GM18508 (cell line): ENCODE results near the gene PRTFDC1.
"Not testable (repeated sequence)": the region's sequence is repeated elsewhere in the genome, so short reads cannot be mapped to it uniquely, and the experiment has no call there.

Experiments
- ATAC-seq: cut with Tn5 transposase; IDR thresholded peaks from one replicate; pipeline ENCODE4 v1.9.1; 2021; ENCODE audit warnings: moderate number of reproducible peaks; ENCODE audit not compliant: insufficient read depth, unreplicated experiment

PRTFDC1 gene

GRCh38 chr10:24938076-24938475 is 14.3 kb downstream of the PRTFDC1 start:
- no peak for ATAC-seq

- ATAC-seq, result no peak
These were observed 16.7 kb downstream of the PRTFDC1 start for GRCh38 chr10:24935504-24936292.

GRCh38 chr10:24931236-24931635 is 21.2 kb downstream of the PRTFDC1 start:
- ATAC-seq, result no peak

GRCh38 chr10:24930427-24930826 is 22.0 kb downstream of the PRTFDC1 start:
- peak; percentile 60 for ATAC-seq

- ATAC-seq, result no peak
These were observed 22.5 kb downstream of the PRTFDC1 start for GRCh38 chr10:24929904-24930303.

- no peak for ATAC-seq
These were observed 23.3 kb downstream of the PRTFDC1 start for GRCh38 chr10:24929056-24929544.

GRCh38 chr10:24928163-24928562 is 24.2 kb downstream of the PRTFDC1 start:
- no peak for ATAC-seq

- ATAC-seq, result no peak
These were observed 25.8 kb downstream of the PRTFDC1 start for GRCh38 chr10:24926557-24926956.

GRCh38 chr10:24925799-24926198 is 26.6 kb downstream of the PRTFDC1 start:
- no peak for ATAC-seq

GRCh38 chr10:24924483-24924882 is 27.9 kb downstream of the PRTFDC1 start:
- ATAC-seq, result not testable (repeated sequence)

- ATAC-seq, result not testable (repeated sequence)
These were observed 30.1 kb downstream of the PRTFDC1 start for GRCh38 chr10:24922222-24922868.

GRCh38 chr10:24920907-24921881 is 31.2 kb downstream of the PRTFDC1 start:
- peak; percentile 86 for ATAC-seq

- not testable (repeated sequence) for ATAC-seq
These were observed 32.2 kb downstream of the PRTFDC1 start for GRCh38 chr10:24920192-24920591.

GRCh38 chr10:24919629-24920028 is 32.8 kb downstream of the PRTFDC1 start:
- not testable (repeated sequence) for ATAC-seq

GRCh38 chr10:24917979-24918378 is 34.4 kb downstream of the PRTFDC1 start:
- ATAC-seq, result no peak

GRCh38 chr10:24917493-24917892 is 34.9 kb downstream of the PRTFDC1 start:
- no peak for ATAC-seq

- ATAC-seq, result no peak
These were observed 36.0 kb downstream of the PRTFDC1 start for GRCh38 chr10:24916365-24916764.

- ATAC-seq, result no peak
These were observed 37.1 kb downstream of the PRTFDC1 start for GRCh38 chr10:24915304-24915703.

GRCh38 chr10:24914148-24914547 is 38.3 kb downstream of the PRTFDC1 start:
- no peak for ATAC-seq

- ATAC-seq, result no peak
These were observed 40.2 kb downstream of the PRTFDC1 start for GRCh38 chr10:24912215-24912614.
